Astrocyte of the hippocampus (primary cell): ENCODE measurements around the gene ARID4B.
"Not testable (repeated sequence)": the region's sequence is repeated elsewhere in the genome, so short reads cannot be mapped to it uniquely, and the experiment has no call there.

ENCODE experiments used
- DNase-seq: peaks from one replicate; pipeline ENCODE4 v3.0.0; 2011; ENCODE audit warnings: low read depth, low spot score

ARID4B gene, protein sequence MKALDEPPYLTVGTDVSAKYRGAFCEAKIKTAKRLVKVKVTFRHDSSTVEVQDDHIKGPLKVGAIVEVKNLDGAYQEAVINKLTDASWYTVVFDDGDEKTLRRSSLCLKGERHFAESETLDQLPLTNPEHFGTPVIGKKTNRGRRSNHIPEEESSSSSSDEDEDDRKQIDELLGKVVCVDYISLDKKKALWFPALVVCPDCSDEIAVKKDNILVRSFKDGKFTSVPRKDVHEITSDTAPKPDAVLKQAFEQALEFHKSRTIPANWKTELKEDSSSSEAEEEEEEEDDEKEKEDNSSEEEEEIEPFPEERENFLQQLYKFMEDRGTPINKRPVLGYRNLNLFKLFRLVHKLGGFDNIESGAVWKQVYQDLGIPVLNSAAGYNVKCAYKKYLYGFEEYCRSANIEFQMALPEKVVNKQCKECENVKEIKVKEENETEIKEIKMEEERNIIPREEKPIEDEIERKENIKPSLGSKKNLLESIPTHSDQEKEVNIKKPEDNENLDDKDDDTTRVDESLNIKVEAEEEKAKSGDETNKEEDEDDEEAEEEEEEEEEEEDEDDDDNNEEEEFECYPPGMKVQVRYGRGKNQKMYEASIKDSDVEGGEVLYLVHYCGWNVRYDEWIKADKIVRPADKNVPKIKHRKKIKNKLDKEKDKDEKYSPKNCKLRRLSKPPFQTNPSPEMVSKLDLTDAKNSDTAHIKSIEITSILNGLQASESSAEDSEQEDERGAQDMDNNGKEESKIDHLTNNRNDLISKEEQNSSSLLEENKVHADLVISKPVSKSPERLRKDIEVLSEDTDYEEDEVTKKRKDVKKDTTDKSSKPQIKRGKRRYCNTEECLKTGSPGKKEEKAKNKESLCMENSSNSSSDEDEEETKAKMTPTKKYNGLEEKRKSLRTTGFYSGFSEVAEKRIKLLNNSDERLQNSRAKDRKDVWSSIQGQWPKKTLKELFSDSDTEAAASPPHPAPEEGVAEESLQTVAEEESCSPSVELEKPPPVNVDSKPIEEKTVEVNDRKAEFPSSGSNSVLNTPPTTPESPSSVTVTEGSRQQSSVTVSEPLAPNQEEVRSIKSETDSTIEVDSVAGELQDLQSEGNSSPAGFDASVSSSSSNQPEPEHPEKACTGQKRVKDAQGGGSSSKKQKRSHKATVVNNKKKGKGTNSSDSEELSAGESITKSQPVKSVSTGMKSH (N-terminal part only)

GRCh38 chr1:235327559-235328270, at the start of gene ARID4B:
TSS of gene ARID4B (minus strand) at chr1:235328179. CDS start at chr1:235326919, 1,260 bp downstream.
- no peak for DNase-seq

- no peak for DNase-seq
Observed at GRCh38 chr1:235375919-235376605, 48.1 kb upstream of the ARID4B start.

- no peak for DNase-seq
Observed at GRCh38 chr1:235369802-235370201, 41.8 kb upstream of the ARID4B start.

GRCh38 chr1:235368428-235368827, 40.4 kb upstream of the ARID4B start:
- DNase-seq, result no peak

GRCh38 chr1:235367000-235367908, 39.3 kb upstream of the ARID4B start, which contains the start of gene TBCE:
TSS of gene TBCE (plus strand) at chr1:235367427. CDS start at chr1:235380050, 12,623 bp downstream.
- DNase-seq, result peak; percentile 99

DNA sequence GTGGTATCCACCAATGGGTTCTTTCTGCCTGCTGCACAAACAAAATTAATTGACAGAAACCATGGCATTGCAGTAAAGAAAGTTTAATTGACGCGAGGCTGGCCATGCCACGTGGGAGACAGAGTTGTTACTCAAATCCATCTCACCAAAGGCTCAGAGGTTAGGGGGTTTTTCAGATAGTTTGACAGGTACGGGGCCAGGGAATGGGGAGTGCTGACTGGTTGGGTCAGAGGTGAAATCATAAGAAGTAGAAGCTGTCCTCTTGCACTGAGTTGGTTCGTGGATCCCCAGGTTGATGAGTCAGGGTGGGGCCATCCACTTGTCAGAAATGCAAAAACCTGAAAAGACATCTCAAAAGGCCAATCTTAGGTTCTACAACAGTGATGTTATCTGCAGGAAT, 38.3 kb upstream of the ARID4B start:
- no peak for DNase-seq

GRCh38 chr1:235364189-235364588, 36.2 kb upstream of the ARID4B start:
- DNase-seq, result not testable (repeated sequence)

DNA sequence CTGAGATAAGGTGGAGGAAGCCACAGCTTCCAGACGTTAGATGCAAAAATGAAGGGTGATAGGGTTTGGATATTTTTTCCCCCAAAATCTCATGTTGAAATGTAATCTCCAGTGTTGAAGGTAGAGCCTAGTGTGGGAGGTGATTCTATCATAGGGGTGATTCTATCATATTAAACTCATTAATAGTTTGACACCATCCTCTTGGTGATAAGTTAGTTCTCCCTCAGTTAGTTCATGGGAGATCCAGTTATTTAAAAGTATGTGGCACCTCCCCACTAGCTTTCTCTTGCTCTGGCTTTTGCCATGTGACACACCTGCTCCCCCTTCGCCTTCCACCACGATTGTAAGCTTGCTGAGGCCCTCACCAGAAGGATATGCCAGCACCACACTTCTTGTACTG, 30.9 kb upstream of the ARID4B start:
- DNase-seq, result no peak

DNA sequence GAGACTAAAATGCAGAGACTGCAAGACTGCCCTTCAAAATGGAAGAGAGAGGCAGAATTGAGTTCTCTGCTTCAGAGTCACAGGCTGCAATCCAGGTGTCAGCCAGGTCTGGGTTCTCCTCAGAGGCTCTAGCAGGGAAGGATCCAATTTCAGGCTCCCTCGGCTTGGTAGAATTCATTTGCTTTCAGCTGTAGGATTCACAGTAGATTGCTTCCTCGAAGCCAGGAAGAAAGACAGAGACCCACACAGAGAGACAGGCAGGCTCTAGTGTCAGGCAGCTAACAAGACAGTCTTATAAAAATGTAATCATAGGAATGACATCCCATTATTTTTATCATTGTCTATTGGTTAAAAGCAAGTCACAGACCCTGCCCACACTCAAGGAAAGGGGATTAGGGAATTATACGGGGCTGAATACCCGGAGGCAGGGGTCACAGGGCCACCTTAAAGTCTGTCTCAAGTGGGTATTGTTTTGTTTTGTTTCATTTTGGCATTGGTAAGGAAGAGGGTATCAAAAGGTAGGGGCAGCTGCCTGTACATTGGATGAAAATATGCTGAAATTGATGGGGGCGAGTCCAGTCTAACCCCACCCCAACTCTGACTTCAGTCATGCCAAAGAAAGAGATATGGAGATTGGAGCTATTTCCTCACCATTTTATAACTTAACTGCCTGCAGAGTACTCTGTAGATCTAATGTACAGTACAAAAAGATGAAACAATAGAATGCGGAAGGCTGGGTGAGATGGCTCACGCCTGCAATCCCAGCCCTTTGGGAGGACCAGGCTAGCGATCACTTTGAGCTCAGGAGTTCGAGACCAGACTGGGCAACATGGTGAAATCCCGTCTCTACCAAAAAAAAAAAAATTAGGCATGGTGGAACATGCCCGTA, 29.8 kb upstream of the ARID4B start:
- DNase-seq, result no peak

DNA sequence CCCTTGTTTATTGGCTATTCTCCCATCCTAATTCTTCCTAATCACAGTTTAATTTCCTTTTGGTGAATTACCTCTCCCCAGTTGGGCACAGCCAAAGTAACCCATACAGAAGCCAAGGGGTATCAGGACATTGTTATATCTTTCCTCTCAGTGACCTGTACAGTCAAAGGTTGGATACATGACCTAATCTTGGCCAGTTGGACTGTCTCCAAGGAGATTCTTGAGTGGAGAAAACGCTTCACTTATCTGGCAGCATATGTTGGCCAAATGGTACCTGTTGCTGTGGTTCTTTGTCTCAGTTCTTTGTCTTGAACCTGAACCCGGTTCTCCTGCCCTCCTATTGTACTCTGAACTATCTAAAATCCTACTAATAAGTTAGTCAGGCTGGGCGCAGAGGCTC, 23.9 kb upstream of the ARID4B start:
- DNase-seq, result no peak

DNA sequence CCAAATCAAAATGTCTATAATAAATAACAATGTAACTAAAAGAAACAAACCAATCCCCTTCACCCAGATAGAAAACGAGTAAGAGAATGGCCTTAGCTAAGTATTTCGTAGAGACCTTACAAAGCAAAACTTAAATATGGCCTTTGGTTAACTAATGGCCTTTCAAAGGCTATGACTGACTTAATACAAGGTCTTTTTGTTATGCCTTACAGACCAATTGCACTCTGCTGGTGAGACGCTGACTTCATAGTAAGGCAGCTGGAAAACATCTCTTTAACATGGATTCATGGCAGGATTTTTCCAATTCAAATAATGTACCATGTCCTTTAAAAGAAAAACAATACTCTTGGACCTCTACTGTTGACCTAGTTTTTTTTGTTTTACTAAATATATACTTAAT, 23.5 kb upstream of the ARID4B start:
- no peak for DNase-seq

GRCh38 chr1:235343726-235344125, 15.7 kb upstream of the ARID4B start:
- DNase-seq, result no peak

DNA sequence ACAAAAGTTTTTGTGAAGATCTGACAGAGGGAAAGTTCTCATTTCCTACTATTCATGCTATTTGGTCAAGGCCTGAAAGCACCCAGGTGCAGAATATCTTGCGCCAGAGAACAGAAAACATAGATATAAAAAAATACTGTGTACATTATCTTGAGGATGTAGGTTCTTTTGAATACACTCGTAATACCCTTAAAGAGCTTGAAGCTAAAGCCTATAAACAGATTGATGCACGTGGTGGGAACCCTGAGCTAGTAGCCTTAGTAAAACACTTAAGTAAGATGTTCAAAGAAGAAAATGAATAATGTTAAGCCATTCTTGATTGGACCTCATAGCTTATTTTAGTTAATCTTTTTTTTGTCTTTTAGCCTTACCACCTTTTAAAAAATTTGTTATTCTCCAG, 14.5 kb upstream of the ARID4B start:
- no peak for DNase-seq

DNA sequence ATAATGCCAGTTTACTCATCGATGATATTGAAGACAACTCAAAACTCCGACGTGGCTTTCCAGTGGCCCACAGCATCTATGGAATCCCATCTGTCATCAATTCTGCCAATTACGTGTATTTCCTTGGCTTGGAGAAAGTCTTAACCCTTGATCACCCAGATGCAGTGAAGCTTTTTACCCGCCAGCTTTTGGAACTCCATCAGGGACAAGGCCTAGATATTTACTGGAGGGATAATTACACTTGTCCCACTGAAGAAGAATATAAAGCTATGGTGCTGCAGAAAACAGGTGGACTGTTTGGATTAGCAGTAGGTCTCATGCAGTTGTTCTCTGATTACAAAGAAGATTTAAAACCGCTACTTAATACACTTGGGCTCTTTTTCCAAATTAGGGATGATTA, 14.1 kb upstream of the ARID4B start:
- no peak for DNase-seq

- DNase-seq, result no peak
Observed at GRCh38 chr1:235341334-235341733, 13.4 kb upstream of the ARID4B start.

- DNase-seq, result no peak
Observed at GRCh38 chr1:235339746-235340145, 11.8 kb upstream of the ARID4B start.

- peak; percentile 47 for DNase-seq
Observed at GRCh38 chr1:235336903-235337302, 8.9 kb upstream of the ARID4B start.

DNA sequence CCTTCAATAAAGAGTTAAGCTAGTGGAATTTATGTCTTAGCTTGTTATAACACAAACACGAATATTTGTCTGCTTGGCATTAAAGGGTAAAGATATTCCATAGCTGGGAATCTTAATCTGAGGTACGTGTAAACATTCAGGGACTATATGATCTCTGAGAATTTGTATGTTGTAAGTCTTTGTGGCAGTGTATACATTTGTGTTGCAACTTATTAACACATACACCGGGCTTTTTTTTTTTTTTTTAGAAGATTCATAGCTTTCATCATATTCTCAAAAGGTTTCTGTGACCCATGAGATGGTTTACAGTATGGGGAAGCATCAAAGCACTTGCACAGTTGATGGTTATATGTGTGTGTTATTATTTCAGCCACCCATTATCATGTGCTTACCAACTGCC, 3.4 kb upstream of the ARID4B start:
- no peak for DNase-seq

- DNase-seq, result no peak
Observed at GRCh38 chr1:235330918-235331285, 2.9 kb upstream of the ARID4B start.
